GM18870 (cell line): ENCODE data around the gene DGKI.
"Not testable (repeated sequence)": the region's sequence is repeated elsewhere in the genome, so short reads cannot be mapped to it uniquely, and the experiment has no call there.

ENCODE experiments used
- ATAC-seq: cut with Tn5 transposase; IDR thresholded peaks from one replicate; pipeline ENCODE4 v1.9.1; 2021; ENCODE audit warnings: moderate library complexity; ENCODE audit not compliant: unreplicated experiment

The DGKI gene

DNA sequence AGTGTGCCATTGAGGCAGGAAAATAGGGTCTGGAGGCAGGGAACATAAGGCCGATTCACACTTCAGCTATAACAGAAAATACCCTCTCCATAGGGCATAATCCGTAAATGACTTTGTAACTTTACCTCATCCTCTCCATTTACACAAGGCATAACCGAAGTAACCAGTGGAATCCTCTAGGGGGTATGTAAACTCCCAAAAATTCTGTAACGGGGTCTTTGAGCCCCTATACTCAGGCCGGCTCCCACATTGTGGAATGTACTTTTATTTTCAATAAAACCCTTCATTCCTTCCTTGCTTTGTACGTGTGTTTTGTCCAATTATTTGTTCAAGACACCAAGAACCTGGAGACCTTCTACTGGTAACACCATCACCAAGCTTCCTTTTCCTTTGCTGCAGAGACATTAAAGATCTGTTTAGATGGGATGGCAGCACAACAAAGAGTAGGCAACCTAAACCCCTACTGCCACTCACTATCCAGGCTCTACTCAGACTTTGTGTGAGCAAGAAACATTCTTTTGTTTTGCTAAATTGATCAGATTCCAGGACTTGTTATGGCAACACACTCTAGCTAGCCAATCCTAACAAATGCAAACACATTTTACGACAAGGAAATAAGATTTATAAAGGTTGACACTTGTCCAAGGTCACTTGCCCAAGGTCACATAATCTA is 99.3 kb downstream of the DGKI start:
- ATAC-seq = no peak

DNA sequence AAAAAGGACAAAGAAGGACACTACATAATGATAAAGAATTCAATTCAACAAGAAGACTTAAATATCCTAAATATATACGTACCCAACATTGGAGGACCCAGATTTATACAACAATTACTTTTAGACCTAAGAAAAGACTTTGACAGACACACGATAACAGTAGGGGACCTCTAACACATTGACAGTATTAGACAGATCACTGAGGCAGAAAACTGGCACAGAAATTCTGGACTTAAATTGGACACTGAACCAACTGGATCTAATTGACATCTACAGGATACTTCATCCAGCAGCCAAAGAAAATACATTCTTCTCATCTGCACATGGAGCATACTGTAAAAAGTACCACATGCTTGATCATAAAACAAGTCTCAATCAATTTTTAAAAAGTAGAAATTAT is 103.8 kb downstream of the DGKI start:
- ATAC-seq = no peak

GRCh38 chr7:137742051-137742450 is 104.7 kb downstream of the DGKI start:
- ATAC-seq = no peak

DNA sequence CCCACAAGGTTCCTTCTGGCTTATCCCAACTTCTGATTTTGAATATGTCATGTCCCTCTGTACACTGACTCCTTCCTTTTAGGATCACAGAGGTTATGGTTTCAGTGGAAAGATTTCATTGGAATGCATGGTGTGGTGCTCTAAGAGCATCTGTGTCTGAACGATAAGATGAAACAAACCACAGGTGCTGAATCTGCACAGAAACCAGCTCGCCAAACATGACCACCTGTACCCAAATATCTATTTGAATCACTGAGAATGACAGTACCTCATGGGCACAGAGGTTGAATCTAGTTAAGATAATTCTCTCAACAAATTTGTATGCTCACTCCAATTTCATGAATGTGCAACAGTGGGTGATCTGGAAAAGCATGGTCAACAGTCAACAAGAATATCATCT is 105.3 kb downstream of the DGKI start:
- ATAC-seq = no peak

- no peak for ATAC-seq
Observed at GRCh38 chr7:137734221-137734620, 112.6 kb downstream of the DGKI start.

DNA sequence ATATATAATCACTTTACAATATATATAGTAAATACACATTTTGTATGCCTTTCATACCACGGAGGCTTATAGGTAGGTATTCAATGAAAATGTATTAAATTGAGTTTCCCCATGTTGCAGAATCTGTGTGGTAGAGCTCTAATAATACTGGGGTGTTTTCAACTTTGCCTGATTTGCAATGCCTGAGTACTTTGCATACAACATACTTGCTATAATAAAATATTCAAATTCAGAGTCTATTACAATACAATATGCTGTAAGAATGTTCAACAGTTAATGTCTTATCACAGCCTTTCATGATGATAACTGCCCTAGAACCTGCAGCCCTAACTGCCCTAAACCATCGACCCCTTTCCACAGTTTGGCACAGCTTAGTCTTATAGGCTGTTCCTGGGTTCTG is 114.6 kb downstream of the DGKI start:
- ATAC-seq = no peak

DNA sequence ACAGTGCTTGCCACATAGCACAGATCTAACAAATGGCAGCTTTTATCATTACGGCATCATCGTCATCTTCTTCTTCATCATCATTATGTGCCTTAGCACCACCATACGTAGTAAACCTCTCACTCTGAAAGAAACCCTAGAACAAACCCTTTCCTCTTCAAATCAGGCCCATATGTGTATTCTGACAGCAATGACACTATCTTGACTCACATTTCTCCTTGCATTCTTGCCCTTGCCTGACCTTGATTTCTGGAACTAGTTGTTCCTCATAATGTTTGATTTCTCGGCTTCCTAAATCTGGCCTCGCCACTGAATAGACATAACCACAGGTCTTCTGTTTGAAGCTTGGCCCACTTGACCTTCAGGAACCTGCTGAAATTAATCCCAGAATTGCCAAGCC is 115.3 kb downstream of the DGKI start:
- no peak for ATAC-seq

DNA sequence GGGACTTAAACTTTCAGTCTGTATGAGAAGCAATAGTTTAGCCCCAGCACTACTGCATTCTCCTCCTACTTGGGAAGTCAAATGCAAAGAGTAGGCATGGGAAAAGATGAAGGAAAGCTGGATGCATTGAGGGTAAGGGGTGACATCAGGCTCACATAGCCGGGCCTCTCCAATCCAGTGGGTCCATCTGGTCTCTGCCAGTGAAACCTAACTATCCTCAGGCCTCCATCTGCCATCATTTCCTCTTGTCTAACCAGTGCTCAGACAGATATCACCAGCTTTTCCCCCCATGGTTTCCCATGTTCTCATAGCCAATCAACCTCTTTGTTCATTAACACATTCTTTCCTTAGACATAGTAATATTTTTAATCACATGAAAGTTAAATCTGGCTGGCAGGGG is 118.3 kb downstream of the DGKI start:
- ATAC-seq = no peak

DNA sequence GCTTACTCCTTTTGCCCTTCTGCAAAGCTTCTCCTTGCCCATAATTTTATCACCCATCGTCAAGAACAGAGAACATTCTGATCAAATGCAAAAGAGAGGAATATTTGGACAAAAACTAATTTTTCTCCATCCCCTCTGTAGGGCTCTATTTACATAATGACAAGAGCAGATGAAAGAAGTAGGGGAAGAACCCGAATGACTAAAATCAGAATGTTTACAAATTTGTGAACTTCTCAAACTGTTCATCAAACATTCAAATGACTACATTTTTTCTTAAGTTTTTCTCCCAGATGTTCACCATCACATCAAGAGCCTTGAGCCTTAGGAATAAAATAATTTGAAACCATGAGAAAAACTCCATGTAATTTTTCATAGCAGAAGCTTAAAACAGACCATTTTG is 119.4 kb downstream of the DGKI start:
- ATAC-seq = no peak

GRCh38 chr7:137718355-137718754 is 128.4 kb downstream of the DGKI start:
- ATAC-seq = no peak

GRCh38 chr7:137717811-137718271 is 128.9 kb downstream of the DGKI start:
- no peak for ATAC-seq

DNA sequence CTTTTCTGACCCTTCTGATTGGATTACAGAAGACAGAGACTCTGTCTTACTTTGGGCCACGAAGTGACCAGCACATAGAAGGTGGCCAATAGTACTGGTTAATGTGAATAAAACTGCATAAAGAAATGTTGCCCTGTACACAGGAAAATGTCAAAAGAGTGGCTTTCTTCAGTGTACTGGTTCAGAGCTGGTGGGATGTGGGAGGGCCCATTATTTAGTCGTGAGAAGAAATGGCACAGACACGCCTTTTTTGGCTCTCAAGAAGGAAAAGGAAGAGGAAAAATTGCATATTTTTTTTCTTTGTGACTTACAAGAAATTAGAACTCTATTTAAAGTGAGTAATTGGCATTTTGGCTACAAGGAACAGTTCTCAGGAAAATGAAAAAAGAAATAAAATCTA is 129.7 kb downstream of the DGKI start:
- no peak for ATAC-seq

- no peak for ATAC-seq
Observed at GRCh38 chr7:137716061-137716460, 130.7 kb downstream of the DGKI start.

DNA sequence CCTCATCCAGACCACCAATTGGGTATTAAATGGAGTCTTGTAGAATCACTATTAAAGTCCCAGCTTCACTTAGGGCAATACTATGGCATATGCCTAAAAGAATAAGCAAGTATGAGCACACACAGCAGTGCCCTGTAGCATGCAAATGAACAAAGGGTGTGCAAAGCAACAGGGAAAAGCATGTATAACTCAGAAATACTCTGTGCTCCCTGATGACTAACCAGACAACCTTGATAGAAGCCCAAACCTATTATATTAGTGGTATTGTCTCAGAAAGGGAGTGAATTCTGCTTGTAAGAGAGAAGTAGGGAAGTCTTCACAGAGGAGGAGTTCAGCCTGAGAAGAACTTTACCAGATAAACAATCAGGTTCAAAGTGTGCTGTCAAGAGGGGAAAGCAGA is 131.2 kb downstream of the DGKI start:
- ATAC-seq = no peak

- no peak for ATAC-seq
Observed at GRCh38 chr7:137715121-137715520, 131.7 kb downstream of the DGKI start.

- not testable (repeated sequence) for ATAC-seq
Observed at GRCh38 chr7:137706330-137706729, 140.4 kb downstream of the DGKI start.

GRCh38 chr7:137704723-137705122 is 142.1 kb downstream of the DGKI start:
- ATAC-seq = no peak

- ATAC-seq = no peak
Observed at GRCh38 chr7:137703291-137704010, 143.3 kb downstream of the DGKI start.

DNA sequence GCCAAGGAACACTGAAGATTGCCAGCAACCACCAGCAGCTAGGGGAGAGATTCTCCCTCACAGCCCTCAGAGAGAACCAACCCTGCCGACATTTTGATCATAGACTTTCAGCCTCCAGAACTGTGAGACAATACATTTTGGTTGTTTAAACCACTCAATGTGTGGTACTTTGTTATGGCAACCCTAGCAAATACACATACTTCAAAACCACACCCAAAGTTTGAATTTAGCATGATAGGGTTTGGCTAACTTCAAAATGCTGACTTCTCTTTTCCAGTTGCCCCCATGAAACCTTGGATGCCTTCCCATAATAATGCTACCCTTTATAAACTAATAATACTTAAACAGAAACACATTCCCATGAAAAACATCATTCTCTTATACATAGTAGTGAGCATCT is 149.8 kb downstream of the DGKI start:
- no peak for ATAC-seq

DNA sequence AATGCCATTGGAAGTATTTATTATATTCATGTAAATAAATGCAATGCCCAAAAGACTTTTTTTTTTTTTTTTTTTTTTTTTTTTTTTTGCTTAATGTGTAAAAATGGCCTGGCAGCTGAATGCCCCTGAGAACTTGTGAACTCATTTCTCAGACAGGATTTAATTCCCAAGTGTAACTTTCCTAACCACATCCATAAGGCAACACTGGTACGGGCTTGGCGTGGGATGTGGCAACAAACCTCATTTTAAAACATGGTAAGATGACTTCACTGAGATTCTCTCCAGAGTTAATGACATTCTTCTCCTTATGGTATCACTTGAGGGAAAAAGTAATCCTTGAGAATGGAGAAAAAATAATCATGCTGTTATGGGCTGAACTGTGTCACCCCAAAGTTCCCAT is 150.4 kb downstream of the DGKI start:
- ATAC-seq = no peak

- no peak for ATAC-seq
Observed at GRCh38 chr7:137695942-137696341, 150.8 kb downstream of the DGKI start.

DNA sequence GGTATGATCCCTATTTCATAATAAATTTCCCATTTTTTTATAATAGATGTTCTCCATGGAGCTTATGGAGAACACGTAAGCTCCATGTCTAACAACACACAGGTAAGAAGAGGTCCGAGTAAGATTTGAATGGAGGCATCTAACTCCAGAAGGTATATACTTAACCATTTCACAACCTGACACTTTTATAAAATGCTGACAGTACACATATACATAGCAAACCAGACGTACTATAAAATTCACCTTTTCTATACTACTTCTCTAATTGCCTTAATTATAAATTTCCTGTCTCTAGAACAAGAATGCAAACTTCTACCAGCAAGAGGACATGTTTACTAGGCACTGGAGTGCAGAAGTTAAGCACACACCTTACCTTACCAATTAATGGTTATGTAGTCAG is 151.3 kb downstream of the DGKI start:
- ATAC-seq = no peak

GRCh38 chr7:137694405-137694804 is 152.4 kb downstream of the DGKI start:
- ATAC-seq = peak; percentile 79
